KMS-11 (cell line): ENCODE data around the gene NOTCH2.
A peak's percentile ranks its signal among the peaks of the same experiment; 100 is the strongest.

Experiments used
- H2AFZ ChIP-seq: fragments of 200-600 bp; sonication (generic); 2 replicates; pipeline ENCODE4 v1.6.1; 2016; ENCODE audit warnings: antibody characterized with exemption, mixed run types, low read depth
- H3K27ac ChIP-seq: fragments of 200-600 bp; sonication (generic); 2 replicates; pipeline ENCODE4 v1.6.1; 2016; ENCODE audit warnings: mild to moderate bottlenecking, mixed run types
- H3K27me3 ChIP-seq: fragments of 200-600 bp; sonication (generic); 2 replicates; pipeline ENCODE4 v1.6.1; 2017; ENCODE audit warnings: mild to moderate bottlenecking, low read depth, mixed run types, moderate library complexity; ENCODE audit not compliant: insufficient read depth
- H3K36me3 ChIP-seq: fragments of 200-600 bp; sonication (generic); 2 replicates; pipeline ENCODE4 v1.6.1; 2017; ENCODE audit warnings: mild to moderate bottlenecking, mixed run types; ENCODE audit not compliant: insufficient read depth
- H3K4me1 ChIP-seq: fragments of 200-600 bp; sonication (generic); 2 replicates; pipeline ENCODE4 v1.6.1; 2016; ENCODE audit warnings: mild to moderate bottlenecking, low read depth, mixed run types; ENCODE audit not compliant: poor library complexity, severe bottlenecking
- H3K4me2 ChIP-seq: fragments of 200-600 bp; sonication (generic); 2 replicates; pipeline ENCODE4 v1.7.0; 2016; ENCODE audit warnings: mild to moderate bottlenecking, mixed run types
- H3K4me3 ChIP-seq: fragments of 200-600 bp; sonication (generic); IDR thresholded peaks from 2 replicates; pipeline ENCODE4 v1.6.1; 2017; ENCODE audit warnings: low read depth, low read length, mixed read lengths; ENCODE audit not compliant: insufficient read depth
- H3K79me2 ChIP-seq: fragments of 200-600 bp; sonication (generic); 2 replicates; pipeline ENCODE4 v1.6.1; 2016; ENCODE audit warnings: low read depth, mixed run types; ENCODE audit not compliant: insufficient read depth
- H3K9ac ChIP-seq: fragments of 200-600 bp; sonication (generic); 2 replicates; pipeline ENCODE4 v1.6.1; 2016; ENCODE audit warnings: mild to moderate bottlenecking, mixed run types
- H4K20me1 ChIP-seq: fragments of 200-600 bp; sonication (generic); 2 replicates; pipeline ENCODE4 v1.6.1; 2016; ENCODE audit warnings: mild to moderate bottlenecking, mixed run types; ENCODE audit not compliant: insufficient read depth
- TF ChIP-seq, protein P1 (sequence below): fragments of 200-600 bp; sonication (generic); conservative IDR thresholded peaks from 2 replicates; pipeline ENCODE4 v1.6.1; 2017; ENCODE audit warnings: low read depth, mild to moderate bottlenecking, antibody characterized with exemption, low read length, moderate library complexity, mixed read lengths

NOTCH2 gene

DNA sequence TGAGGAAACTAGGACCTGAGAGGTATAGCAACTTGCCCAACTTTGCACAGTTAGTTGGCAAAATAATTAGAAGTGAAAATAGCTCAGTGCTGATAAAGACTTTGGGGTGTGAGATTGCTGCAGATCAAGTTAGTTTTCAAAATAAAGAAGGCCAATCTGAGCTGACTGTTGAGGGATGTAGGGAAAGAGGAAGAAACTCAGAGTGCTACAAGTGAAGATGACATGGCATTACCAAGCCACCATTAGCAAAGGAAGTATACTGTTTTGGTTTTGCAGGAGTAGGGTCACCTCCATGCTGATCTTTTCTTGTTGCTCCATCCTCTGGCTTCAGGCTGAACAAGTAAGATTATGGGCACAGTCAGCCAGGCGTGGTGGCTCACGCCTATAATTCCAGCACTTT lies 94.5 kb downstream of the NOTCH2 start:
- H3K27me3 ChIP-seq = no peaks in the 10 kb centered on the region
- TF ChIP-seq, protein P1, sequence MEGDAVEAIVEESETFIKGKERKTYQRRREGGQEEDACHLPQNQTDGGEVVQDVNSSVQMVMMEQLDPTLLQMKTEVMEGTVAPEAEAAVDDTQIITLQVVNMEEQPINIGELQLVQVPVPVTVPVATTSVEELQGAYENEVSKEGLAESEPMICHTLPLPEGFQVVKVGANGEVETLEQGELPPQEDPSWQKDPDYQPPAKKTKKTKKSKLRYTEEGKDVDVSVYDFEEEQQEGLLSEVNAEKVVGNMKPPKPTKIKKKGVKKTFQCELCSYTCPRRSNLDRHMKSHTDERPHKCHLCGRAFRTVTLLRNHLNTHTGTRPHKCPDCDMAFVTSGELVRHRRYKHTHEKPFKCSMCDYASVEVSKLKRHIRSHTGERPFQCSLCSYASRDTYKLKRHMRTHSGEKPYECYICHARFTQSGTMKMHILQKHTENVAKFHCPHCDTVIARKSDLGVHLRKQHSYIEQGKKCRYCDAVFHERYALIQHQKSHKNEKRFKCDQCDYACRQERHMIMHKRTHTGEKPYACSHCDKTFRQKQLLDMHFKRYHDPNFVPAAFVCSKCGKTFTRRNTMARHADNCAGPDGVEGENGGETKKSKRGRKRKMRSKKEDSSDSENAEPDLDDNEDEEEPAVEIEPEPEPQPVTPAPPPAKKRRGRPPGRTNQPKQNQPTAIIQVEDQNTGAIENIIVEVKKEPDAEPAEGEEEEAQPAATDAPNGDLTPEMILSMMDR = no peak
- peak overlapping the region; percentile 27; the same call in 1 of the 2 replicates for H3K4me2 ChIP-seq
- H3K4me1 ChIP-seq = peaks cover 60% of the 10 kb centered on the region
- no peaks in the 10 kb centered on the region for H3K79me2 ChIP-seq
- H3K36me3 ChIP-seq = no peaks in the 10 kb centered on the region
- H3K9ac ChIP-seq = no peak overlapping the region
- no peak overlapping the region for H2AFZ ChIP-seq
- H4K20me1 ChIP-seq = no peaks in the 10 kb centered on the region
- no peak overlapping the region for H3K27ac ChIP-seq
- H3K4me3 ChIP-seq = no peak overlapping the region

DNA sequence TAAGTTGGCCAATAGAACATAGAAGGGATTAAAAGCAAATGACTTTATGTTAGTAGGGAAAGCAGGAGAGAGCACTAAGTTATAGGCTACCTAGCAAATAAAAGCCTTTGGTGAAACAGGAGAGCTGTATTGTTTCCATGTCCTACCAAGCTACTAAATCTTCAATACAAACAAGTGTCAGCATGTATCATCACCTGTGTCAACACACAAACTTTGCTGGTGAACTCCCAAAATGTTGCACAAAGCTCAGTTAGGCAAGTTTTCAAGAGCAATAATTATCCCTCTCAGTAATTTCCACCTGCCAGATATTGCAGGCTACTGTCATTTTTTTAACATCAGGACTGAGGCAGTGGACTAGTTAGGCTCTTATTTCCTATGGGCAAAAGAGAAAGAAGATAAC lies 95.4 kb downstream of the NOTCH2 start:
- no peak overlapping the region for H2AFZ ChIP-seq
- no peak overlapping the region for H3K27ac ChIP-seq
- no peaks in the 10 kb centered on the region for H3K79me2 ChIP-seq
- H3K4me2 ChIP-seq = no peak overlapping the region
- no peaks in the 10 kb centered on the region for H4K20me1 ChIP-seq
- H3K4me1 ChIP-seq = peaks cover 60% of the 10 kb centered on the region
- TF ChIP-seq, protein P1 = no peak
- H3K27me3 ChIP-seq = no peaks in the 10 kb centered on the region
- no peak overlapping the region for H3K4me3 ChIP-seq
- H3K36me3 ChIP-seq = no peaks in the 10 kb centered on the region
- H3K9ac ChIP-seq = no peak overlapping the region

DNA sequence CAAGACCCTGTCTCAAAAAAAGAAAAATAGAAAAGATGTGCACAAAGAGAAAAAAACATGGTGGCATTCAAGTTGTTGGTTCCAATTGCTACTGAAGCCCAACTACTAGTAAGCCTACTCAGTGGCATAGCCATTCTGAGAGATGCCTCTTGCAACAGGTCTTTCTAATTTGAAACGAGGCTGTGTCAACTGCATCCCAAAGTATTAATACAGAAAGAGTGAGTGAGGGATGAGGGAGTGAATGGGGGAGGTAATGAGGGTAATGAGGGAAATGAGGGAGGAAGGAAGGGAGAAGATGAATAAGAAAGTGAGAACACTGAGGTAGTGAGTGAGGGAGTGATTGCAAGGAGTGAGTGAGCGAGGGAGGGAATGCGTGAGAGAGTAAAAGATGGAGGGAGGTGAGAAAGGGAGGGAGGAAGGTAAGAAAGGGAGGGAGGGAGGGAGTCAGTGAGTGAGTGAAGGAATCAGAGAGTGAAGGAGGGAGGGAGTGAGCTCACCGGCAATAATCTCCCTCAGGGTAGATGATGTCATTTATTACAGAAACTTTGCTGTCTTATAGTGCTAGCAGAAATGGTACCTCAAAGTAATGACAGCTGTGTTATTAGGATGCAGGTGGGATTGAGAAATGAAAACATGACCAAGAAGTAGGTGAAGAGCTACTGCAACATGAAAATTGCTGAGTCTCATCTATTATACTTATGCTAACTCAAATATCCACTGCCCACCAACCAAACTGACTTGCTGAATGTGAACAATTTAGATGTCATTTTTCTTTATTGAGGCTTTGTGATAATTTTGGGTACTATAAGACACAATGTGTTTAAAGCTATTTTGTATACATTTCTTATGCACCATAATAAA lies 97.5 kb downstream of the NOTCH2 start:
- peak overlapping the region; percentile 47; the same call in 1 of the 2 replicates for H3K4me2 ChIP-seq
- H3K27me3 ChIP-seq = no peaks in the 10 kb centered on the region
- no peak overlapping the region for H3K9ac ChIP-seq
- H3K4me3 ChIP-seq = no peak overlapping the region
- peak overlapping the region; percentile 26; the same call in 1 of the 2 replicates for H3K27ac ChIP-seq
- H2AFZ ChIP-seq = no peak overlapping the region
- H4K20me1 ChIP-seq = no peaks in the 10 kb centered on the region
- H3K36me3 ChIP-seq = no peaks in the 10 kb centered on the region
- H3K79me2 ChIP-seq = no peaks in the 10 kb centered on the region
- peaks cover 71% of the 10 kb centered on the region for H3K4me1 ChIP-seq
- TF ChIP-seq, protein P1 = no peak

DNA sequence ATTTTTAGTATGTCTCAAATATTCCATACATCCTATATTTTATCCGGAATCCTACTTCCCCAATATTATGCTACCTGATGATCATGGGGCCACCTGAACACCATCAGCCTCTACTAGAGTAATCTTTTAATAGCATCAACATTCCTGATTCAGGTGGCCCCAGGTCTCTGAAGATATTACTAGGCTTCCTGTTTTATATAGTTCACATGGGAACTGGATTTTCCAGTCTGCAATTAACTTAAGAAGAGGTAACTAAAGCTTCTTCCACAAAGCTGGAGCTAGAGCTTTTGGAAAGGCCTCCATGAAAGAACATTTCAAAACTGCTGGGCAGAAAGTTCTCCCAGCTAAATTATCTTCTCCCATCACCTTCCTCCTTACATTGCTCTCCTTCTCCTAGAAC lies 100.9 kb downstream of the NOTCH2 start:
- no peak overlapping the region for H3K4me2 ChIP-seq
- H3K36me3 ChIP-seq = no peaks in the 10 kb centered on the region
- TF ChIP-seq, protein P1 = no peak
- no peak overlapping the region for H3K27ac ChIP-seq
- no peak overlapping the region for H3K4me3 ChIP-seq
- H3K79me2 ChIP-seq = no peaks in the 10 kb centered on the region
- no peaks in the 10 kb centered on the region for H4K20me1 ChIP-seq
- peaks cover 40% of the 10 kb centered on the region for H3K4me1 ChIP-seq
- no peak overlapping the region for H2AFZ ChIP-seq
- H3K27me3 ChIP-seq = no peaks in the 10 kb centered on the region
- H3K9ac ChIP-seq = no peak overlapping the region
